ENCODE measurements around the gene HHATL. TPM values are rescaled to one million over a fixed set of nuclear protein-coding genes. Genes with fewer than 3 reads are reported as not detected.
A peak's percentile ranks its signal among the peaks of the same experiment; 100 is the strongest.

Gene HHATL
- total RNA-seq, 2 experiments from 2014 or later = not detected

DNA sequence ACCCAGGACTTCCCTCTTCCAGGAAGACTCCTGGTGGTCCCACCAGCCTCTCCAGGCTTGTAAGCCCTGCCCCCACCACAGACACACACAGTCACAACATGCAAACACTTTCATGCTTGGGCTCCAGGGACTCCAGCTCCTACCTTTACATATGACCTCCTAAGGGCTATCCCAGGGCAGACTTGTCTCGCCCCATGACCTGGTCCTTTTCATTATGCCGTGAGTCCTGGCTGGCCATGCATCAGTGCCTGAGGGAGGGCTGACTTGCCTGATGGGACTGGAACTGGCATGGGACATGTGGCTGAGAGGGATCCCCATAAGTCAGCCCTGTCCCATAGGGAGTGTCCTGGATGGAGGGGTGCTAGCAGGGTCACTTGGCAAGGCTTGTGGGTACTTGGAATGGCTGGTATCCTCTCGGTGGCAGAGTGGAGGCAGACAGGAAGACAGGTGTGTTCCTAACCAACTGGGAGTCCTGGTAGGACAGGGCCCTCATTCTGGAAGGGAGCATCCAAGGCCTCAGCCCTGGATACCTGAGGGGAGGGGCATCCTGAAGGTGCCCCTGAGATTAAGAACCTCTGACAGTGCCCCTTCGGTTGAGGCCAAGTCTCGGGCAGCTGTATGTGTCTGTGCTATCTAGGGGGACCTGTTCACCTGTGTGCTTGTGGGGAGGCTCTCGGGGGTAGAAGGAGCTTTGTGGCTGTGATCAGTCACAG is 540 bp upstream of the HHATL start:
- intact Hi-C loops (cut with DNase I, micrococcal nuclease) = no loop called here
- Mint-ChIP-seq H3K27me3 (peaks cover 9% of the 10 kb centered on the region), H3K27ac (no peak overlapping the region), H3K36me3 (ENCODE audit: low read depth) (no peaks in the 10 kb centered on the region), H3K4me3 (no peak overlapping the region), H3K9me3 (ENCODE audit: low read depth) (no peaks in the 10 kb centered on the region), H3K4me1 (peaks cover 5% of the 10 kb centered on the region)
- DNase-seq = no peak
- ChIA-PET POLR2A (no interaction called here), CTCF (interaction anchor here (1.0 kb wide), 1 partner anchor 47 kb away, joined by 3 read pairs; no protein-coding TSS in a partner anchor)
- no peak for ATAC-seq

GRCh38 chr3:42701371-42702065 is 1.1 kb downstream of the HHATL start:
- H3K27ac Mint-ChIP-seq = no peak overlapping the region
- no peaks in the 10 kb centered on the region for H3K36me3 Mint-ChIP-seq (ENCODE audit: low read depth)
- ChIA-PET POLR2A (no interaction called here), CTCF (interaction anchor here (0.6 kb wide), 1 partner anchor 140 kb away, joined by 3 read pairs; no protein-coding TSS in a partner anchor)
- H3K27me3 Mint-ChIP-seq = peaks cover 9% of the 10 kb centered on the region
- H3K4me1 Mint-ChIP-seq = peaks cover 5% of the 10 kb centered on the region
- ATAC-seq = peak; percentile 84
- DNase-seq = peak; percentile 79
- intact Hi-C loops (cut with DNase I, micrococcal nuclease) = no loop called here
- no peaks in the 10 kb centered on the region for H3K9me3 Mint-ChIP-seq (ENCODE audit: low read depth)
- no peak overlapping the region for H3K4me3 Mint-ChIP-seq

DNA sequence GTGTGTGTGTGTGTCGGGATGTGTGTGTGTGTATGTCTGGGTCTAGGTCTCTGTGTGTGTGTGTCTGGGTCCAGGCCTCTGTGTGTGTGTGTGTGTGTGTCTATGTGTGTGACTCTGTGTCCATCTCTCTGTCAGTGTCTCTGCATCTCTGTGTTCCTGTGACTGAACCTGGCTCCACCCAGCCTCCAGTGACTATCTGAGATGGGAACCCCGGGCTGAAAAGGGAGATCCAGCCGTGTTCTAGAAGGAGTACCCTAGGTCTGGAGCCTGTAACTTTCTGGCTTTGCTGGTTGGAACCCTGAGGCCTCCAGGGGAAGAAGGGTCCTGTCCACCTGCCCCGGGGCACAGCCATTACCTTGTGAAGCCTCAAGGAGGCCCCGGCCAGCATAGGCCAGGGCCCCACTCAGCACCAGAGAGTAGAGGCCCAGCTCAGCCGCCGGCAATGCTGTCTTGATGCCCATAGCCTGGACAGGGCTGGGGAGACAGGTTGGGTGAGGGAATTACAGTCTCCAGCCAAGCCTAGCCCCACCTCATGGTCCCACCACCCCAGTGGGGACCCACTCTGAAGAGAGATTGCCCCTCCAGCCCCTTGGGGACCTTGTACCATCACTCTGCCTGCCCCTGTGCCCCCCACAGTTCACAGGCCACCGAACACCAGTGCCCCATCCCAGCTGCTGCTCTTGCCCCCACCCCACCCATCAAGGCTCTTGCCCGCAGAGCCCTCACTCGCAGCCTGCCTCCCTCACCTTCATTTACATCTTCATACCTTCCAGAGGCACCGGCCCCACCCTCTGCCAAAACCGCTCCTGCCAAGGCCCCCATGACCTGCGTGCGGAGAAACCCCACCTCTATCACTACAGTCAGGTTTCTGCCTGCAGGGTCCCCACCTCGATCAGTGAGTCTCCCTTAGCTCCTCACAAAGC is 2.0 kb downstream of the HHATL start:
- CTCF ChIA-PET = interaction anchor here (0.6 kb wide), 1 partner anchor 139 kb away, joined by 3 read pairs; no protein-coding TSS in a partner anchor
- DNase-seq (no peak), ATAC-seq (no peak)
- POLR2A ChIA-PET = no interaction called here
- H3K4me1 Mint-ChIP-seq = peaks cover 5% of the 10 kb centered on the region
- H3K36me3 Mint-ChIP-seq (ENCODE audit: low read depth) = no peaks in the 10 kb centered on the region
- no peak overlapping the region for H3K27ac Mint-ChIP-seq
- H3K27me3 Mint-ChIP-seq = peaks cover 9% of the 10 kb centered on the region
- intact Hi-C loops (cut with DNase I, micrococcal nuclease) = no loop called here
- no peak overlapping the region for H3K4me3 Mint-ChIP-seq
- no peaks in the 10 kb centered on the region for H3K9me3 Mint-ChIP-seq (ENCODE audit: low read depth)

DNA sequence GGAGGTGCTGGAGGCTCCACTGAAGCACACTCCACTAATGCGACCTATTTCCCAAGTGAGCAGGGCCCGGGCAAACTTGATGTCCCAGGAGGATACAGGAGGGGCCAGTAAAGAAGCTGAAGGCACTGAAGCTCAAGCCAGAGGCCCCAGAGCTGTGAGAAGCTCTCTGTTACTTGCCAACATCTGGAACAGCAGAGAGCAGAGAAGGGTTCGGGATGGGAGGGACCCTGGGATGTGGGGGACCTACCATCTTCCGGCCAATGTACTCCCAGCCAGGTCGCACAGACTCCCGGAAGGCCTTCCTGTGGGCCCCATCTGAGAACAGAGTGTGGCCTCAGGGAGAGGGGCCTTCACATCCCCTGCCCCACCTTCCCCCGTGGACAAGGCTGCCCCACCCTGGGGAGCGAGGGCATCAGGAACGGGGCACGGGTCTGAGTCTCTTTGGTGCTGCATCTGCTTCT is 3.1 kb downstream of the HHATL start:
- intact Hi-C loops (cut with DNase I, micrococcal nuclease) = no loop called here
- POLR2A ChIA-PET = no interaction called here
- Mint-ChIP-seq H3K27ac (no peak overlapping the region), H3K27me3 (peaks cover 9% of the 10 kb centered on the region), H3K9me3 (ENCODE audit: low read depth) (no peaks in the 10 kb centered on the region), H3K36me3 (ENCODE audit: low read depth) (no peaks in the 10 kb centered on the region), H3K4me3 (no peak overlapping the region), H3K4me1 (peaks cover 5% of the 10 kb centered on the region)
- ATAC-seq (no peak), DNase-seq (no peak)
- CTCF ChIA-PET = interaction anchor here (0.8 kb wide), 1 partner anchor 132 kb away, joined by 3 read pairs; no protein-coding TSS in a partner anchor

DNA sequence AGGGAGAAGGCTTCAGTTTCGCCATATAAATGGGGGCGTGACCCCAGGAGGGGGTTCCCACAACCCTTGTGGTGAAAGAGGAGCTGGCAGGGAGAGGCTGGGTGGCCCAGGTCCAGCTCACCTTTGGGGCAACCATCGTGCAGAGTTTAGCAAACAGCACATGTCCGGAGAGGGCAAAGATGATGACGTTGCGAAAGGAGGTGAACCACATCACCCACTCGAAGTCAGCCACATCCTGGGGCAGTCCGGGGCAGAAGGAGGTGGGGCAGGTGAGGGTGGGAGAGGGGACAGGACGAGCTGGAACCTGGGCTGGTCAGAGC is 3.7 kb downstream of the HHATL start:
- peaks cover 9% of the 10 kb centered on the region for H3K27me3 Mint-ChIP-seq
- CTCF ChIA-PET = interaction anchor here (0.8 kb wide), 1 partner anchor 132 kb away, joined by 3 read pairs; no protein-coding TSS in a partner anchor
- H3K36me3 Mint-ChIP-seq (ENCODE audit: low read depth) = no peaks in the 10 kb centered on the region
- no peaks in the 10 kb centered on the region for H3K9me3 Mint-ChIP-seq (ENCODE audit: low read depth)
- ATAC-seq (peak; percentile 45), DNase-seq (peak; percentile 28)
- peaks cover 5% of the 10 kb centered on the region for H3K4me1 Mint-ChIP-seq
- intact Hi-C loops (cut with DNase I, micrococcal nuclease) = no loop called here
- H3K4me3 Mint-ChIP-seq = no peak overlapping the region
- no peak overlapping the region for H3K27ac Mint-ChIP-seq
- POLR2A ChIA-PET = no interaction called here

DNA sequence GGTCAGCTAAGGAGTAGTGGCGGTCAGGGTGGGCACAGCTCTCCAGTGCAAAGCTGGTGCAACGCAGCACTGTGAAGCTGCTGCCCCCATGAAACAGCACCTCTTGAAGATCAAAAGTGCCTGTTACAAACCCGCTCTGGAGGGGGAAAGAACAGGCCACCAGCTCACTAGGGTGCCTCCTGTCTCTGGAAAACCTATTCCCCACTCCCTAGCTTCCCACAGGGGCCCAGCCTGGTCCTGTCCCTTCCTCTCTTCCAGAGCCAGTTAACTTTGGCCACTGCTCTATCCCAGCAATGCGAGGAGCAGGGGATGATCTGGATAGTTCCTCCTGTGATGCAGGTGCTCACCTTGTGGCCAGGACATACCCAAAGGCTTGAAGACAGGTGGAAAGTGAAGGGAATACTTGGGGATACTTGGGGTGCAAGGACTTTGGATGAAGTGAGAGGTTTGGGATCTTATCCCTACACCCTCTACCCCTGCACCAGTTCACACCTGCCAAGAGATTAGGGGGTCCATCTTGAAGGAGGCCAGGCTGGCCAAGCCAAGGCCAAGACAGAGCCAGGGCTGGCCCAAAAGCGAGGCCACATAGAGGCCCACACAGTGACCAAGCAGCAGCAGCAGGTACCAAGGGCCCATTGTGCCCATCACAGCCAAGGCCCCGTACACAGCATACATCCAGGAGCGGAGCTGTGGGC is 4.2 kb downstream of the HHATL start:
- ATAC-seq (no peak), DNase-seq (no peak)
- POLR2A ChIA-PET = no interaction called here
- intact Hi-C loops (cut with DNase I, micrococcal nuclease) = no loop called here
- Mint-ChIP-seq H3K27me3 (peaks cover 9% of the 10 kb centered on the region), H3K4me1 (peaks cover 5% of the 10 kb centered on the region), H3K27ac (no peak overlapping the region), H3K4me3 (no peak overlapping the region), H3K9me3 (ENCODE audit: low read depth) (no peaks in the 10 kb centered on the region), H3K36me3 (ENCODE audit: low read depth) (no peaks in the 10 kb centered on the region)
- CTCF ChIA-PET = no interaction called here

DNA sequence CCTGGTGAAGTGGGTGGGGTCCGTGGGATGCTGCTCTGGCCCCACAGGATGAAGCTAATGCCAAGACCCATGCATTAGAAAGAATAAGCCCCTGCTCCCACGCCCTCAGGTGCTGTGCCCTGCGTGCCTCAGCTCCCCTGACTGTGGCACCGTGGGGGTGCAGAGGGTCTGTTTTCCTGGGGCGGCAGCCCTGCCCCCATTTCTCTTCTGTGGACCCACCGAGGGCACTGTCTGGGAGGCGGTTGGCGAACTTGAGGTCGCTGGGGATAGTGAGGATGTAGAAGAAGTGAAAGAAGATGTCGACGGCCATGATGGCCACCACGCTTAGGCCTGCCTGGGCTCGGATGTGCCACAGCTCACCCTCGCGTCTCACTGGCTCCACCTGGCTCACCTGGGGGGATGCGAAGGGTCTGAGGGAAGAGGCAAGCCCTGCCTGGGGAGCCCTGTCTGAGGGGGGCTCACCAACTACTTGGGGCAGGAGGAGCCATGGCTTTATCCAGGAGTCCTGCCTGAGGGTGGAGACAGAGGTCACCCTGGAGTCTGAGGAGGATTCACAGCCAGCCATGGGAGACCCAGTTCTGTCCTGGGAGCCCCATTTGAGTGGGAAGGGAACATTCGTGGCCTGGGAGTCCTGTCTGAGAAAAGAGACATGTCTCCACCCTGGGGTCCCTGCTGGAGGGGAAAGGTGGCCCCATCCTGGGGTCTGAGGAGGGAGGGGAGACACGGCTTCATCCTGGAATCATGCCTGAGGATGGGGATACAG is 5.1 kb downstream of the HHATL start:
- peaks cover 5% of the 10 kb centered on the region for H3K4me1 Mint-ChIP-seq
- no peak for ATAC-seq
- no peak overlapping the region for H3K4me3 Mint-ChIP-seq
- ChIA-PET POLR2A (no interaction called here), CTCF (no interaction called here)
- H3K9me3 Mint-ChIP-seq (ENCODE audit: low read depth) = no peaks in the 10 kb centered on the region
- H3K36me3 Mint-ChIP-seq (ENCODE audit: low read depth) = no peaks in the 10 kb centered on the region
- H3K27me3 Mint-ChIP-seq = peaks cover 9% of the 10 kb centered on the region
- intact Hi-C loops (cut with DNase I, micrococcal nuclease) = no loop called here
- H3K27ac Mint-ChIP-seq = no peak overlapping the region
- DNase-seq = no peak

- no peak for DNase-seq
Measured at GRCh38 chr3:42696356-42697288, 6.0 kb downstream of the HHATL start.

DNA sequence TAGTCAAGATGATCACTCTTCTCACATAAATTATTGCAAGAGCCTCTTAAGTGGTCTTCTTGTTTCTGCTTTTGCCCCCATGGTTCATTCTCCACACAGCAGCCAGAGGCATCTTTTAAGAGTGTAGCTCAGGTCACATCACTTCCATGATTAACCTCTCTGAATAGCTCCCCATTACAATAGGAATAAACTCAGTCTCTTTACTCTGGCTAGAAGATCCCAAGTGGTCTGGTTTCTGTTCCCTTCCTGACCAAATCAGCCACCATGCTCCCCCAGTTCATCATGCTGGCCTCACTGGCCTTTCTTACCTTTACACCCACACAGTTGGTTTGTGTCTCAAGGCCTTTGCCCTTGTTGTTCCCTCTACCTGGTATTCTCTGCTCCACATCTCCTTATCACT is 8.2 kb downstream of the HHATL start:
- ChIA-PET CTCF (no interaction called here), POLR2A (no interaction called here)
- intact Hi-C loops (cut with DNase I, micrococcal nuclease) = no loop called here
- DNase-seq (no peak), ATAC-seq (no peak)
- Mint-ChIP-seq H3K27me3 (no peaks in the 10 kb centered on the region), H3K4me3 (no peak overlapping the region), H3K36me3 (ENCODE audit: low read depth) (no peaks in the 10 kb centered on the region), H3K4me1 (peaks cover 5% of the 10 kb centered on the region), H3K9me3 (ENCODE audit: low read depth) (no peaks in the 10 kb centered on the region), H3K27ac (no peak overlapping the region)

More at GRCh38 chr3:42696356-42697288, 6.0 kb downstream of the HHATL start:
- Mint-ChIP-seq H3K4me1 (peaks cover 5% of the 10 kb centered on the region), H3K9me3 (ENCODE audit: low read depth) (no peaks in the 10 kb centered on the region), H3K4me3 (no peak overlapping the region), H3K36me3 (ENCODE audit: low read depth) (no peaks in the 10 kb centered on the region), H3K27ac (no peak overlapping the region), H3K27me3 (peaks cover 9% of the 10 kb centered on the region)
- ATAC-seq = no peak
- ChIA-PET POLR2A (no interaction called here), CTCF (no interaction called here)
- intact Hi-C loops (cut with DNase I, micrococcal nuclease) = no loop called here

- H3K4me1 Mint-ChIP-seq = peaks cover under 1% of the 10 kb centered on the region
- CTCF ChIA-PET = no interaction called here
- ATAC-seq (no peak), DNase-seq (no peak)
- H3K36me3 Mint-ChIP-seq (ENCODE audit: low read depth) = no peaks in the 10 kb centered on the region
- H3K27me3 Mint-ChIP-seq = no peaks in the 10 kb centered on the region
- POLR2A ChIA-PET = no interaction called here
- no peak overlapping the region for H3K27ac Mint-ChIP-seq
- no peaks in the 10 kb centered on the region for H3K9me3 Mint-ChIP-seq (ENCODE audit: low read depth)
- intact Hi-C loops (cut with DNase I, micrococcal nuclease) = no loop called here
- H3K4me3 Mint-ChIP-seq = no peak overlapping the region
Measured at GRCh38 chr3:42693530-42693930, 9.1 kb downstream of the HHATL start.

Measured in activated CD4-positive, alpha-beta T cell treated with anti-CD3 and anti-CD28 coated beads for 36 hours (primary cell).